GM12872 (cell line): ENCODE results near the gene TEDC2.

Experiments used
- CTCF ChIP-seq: IDR thresholded peaks from 3 replicates; pipeline ENCODE4 v1.5.1; 2011; ENCODE audit warnings: low read depth, mild to moderate bottlenecking, low read length, moderate library complexity; ENCODE audit not compliant: insufficient read depth

TEDC2 gene, protein sequence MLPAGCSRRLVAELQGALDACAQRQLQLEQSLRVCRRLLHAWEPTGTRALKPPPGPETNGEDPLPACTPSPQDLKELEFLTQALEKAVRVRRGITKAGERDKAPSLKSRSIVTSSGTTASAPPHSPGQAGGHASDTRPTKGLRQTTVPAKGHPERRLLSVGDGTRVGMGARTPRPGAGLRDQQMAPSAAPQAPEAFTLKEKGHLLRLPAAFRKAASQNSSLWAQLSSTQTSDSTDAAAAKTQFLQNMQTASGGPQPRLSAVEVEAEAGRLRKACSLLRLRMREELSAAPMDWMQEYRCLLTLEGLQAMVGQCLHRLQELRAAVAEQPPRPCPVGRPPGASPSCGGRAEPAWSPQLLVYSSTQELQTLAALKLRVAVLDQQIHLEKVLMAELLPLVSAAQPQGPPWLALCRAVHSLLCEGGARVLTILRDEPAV

DNA sequence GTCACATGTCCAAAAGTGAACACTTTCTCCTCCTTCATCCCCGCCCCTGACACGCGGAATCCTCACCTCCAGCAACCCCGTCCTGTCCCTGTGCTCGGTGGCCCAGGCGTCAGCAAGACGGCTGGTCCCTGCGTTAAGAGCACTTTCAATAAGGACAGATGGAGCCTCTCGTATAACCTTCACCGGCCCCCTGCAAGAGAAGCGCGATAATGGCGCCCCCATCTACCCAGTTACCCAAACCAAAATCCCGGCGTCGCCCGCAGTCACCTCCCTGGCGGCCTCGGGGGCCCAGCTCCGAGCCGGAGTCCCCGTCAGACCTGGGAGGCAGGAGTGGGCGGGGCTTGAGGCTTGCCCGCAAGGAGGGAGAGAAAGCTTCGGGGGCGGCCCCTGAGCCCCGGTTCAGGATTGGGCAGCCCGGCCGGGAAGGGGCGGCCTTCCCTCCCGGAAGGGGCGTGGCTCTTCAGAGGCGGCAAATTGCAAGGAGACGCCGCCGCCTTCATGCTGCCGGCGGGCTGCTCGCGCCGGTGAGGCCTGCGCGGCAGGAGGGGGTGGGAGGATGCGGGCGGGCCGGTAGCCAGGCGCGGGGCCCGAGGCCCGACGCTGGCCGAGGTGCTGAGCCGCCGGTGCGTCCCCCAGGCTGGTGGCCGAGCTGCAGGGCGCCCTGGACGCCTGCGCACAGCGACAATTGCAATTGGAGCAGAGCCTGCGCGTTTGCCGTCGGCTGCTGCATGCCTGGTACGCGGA lies at the start of gene TEDC2:
TEDC2 (plus strand) TSS at position 463 of the 744 bp plus-strand sequence; CDS start at position 499, 36 bp downstream.
- TF ChIP-seq CTCF: no peak

GRCh38 chr16:2415085-2415484 lies 44.8 kb upstream of the TEDC2 start:
- no peak for TF ChIP-seq CTCF

- TF ChIP-seq CTCF: no peak
Measured at GRCh38 chr16:2420035-2420434, 39.9 kb upstream of the TEDC2 start.

- no peak for TF ChIP-seq CTCF
Measured at GRCh38 chr16:2422123-2422867, 37.6 kb upstream of the TEDC2 start.

DNA sequence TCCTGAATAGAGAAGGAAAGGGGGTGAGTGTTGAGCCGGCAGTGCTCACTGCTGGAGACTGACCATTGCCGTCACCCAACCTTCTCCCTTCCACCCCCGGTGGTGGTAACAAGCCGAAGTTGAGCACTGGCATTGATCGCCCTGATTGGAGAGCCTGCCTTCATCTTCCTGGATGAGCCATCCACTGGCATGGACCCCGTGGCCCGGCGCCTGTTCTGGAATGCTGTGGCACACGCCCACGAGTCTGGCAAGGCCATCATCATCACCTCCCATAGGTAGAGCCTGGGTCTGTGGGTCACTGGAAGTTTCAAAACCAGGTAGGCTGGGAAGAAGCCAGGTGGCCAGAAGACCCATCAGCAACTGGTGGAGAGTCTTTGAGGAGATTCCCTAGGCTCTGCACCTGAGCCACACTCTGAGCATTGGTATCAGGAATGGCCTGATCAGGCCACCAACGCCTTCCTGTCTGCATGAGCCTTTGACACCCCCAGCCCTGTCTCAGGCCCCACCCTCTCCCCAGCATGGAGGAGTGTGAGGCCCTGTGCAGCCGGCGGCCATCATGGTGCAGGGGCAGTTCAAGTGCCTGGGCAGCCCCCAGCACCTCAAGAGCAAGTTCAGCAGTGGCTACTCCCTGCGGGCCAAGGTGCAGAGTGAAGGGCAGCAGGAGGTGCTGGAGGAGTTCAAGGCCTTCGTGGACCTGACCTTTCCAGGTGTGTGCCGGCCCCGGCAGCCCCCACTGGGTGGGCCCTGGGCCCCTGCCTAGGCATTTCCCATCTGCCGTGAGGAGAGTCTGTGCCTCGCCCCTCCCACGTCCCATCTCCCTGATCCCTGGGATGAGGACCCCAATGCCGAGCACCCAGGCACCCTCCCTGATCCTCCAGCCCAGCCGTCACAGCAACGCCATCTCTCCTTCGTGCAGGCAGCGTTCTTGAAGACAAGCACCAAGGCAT lies 35.6 kb upstream of the TEDC2 start:
- no peak for TF ChIP-seq CTCF

DNA sequence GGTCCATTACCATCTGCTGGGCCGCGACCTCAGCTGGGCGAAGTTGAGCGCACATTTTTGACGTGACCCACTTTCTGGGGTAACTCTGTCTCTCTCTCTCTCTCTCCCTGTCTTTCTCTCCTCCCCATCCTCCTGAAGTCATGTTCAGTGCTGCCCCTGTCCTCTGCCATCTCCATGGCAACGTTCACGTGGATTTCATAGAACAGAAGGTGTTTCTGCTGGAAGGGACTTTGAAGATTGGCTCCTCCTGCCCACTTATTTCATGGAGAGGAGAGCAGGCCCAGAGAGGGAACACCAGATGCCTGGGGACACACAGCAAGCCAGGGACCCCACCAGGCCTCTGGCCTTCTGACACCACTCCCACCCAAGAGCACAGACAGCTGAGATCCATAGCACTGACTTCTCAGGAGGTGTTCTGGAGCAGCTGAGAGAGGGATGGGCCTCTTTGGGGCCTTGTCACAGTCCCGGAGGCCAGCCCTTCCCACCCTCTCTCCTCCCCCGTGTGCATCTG lies 34.8 kb upstream of the TEDC2 start:
- TF ChIP-seq CTCF: no peak
